Heart left ventricle (tissue), 13 donors: ENCODE data around the gene TAF6L.

Source experiments
- POLR2A ChIP-seq, 2 donors: fragments of 450-650 bp; IDR thresholded peaks; one replicate each; pipeline ENCODE4 v1.6.1; 2017; ENCODE audit warnings: antibody characterized with exemption in 2 of 2, mild to moderate bottlenecking in 2 of 2, moderate library complexity in 2 of 2
- TF ChIP-seq, protein P1 (sequence below), 12 donors: fragments of 200-600 bp; sonication (generic) in 4 of 12; IDR thresholded peaks; one replicate each; pipeline versions ENCODE4 v1.5.0 to v1.8.0; 2018 to 2022; ENCODE audit warnings: antibody characterized with exemption in 12 of 12, mild to moderate bottlenecking in 5 of 12
- donor health status: ischemic (EF 13 %, LVEDD 7.1; RV severe dilation, severe dysfunction).
- donor health status: DM: no; HTN: yes; CAD: no.
- donor health status: DM: no; HTN: no; CAD: no.
- donor health status: ischemic (EF 25% LVEDD 6.9; RV normal size, moderate dysfunction).
- donor health status: ischemic (EF 25% LVEDD 5.7; RV mildly dilated, moderate dysfunction).
- donor health status: ischemic (EF 35%, LVEDD 5.7; RV mildly dilated, moderate dysfunction).
- donor health status: nonischemic (EF 11% LVEDD 7.7; RV severe dilation, severe dysfunction).
- donor health status: DM: yes; HTN: yes; CAD: no.
- donor health status: PGD.
- donor health status: ischemic (EF 29% LVEDD 5.4; RV normal size, mild dysfunction).
- donor health status: nonischemic (EF 23%, LVEDD 6.1; RV moderate dilation, normal function).

DNA sequence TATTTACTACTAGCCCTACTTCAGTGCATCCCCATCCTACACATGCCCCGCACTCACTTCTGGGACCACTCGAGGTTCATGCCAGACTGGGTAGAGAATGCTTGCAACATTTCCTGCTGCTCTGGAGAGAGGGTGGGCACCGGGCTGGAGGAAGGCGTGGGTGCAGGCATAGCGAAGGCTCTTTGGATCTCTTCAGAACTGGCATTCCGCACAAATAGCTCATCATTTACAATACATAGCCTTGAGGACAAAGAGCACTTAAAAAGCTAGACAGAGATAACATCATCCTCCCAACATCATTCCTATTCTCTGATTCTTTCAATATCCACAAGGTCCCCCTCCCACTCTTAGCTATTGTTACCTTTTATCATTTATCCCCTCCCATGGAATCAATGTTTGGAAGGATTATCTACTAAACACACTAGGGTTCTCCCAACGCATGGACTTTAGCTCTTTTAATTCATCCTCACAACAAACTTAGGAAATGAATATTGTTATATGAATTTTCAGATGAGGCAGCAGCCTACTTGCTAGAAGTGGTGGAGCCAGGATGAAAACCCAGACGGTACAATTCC lies 23.1 kb downstream of the TAF6L start:
- TF ChIP-seq, protein P1, sequence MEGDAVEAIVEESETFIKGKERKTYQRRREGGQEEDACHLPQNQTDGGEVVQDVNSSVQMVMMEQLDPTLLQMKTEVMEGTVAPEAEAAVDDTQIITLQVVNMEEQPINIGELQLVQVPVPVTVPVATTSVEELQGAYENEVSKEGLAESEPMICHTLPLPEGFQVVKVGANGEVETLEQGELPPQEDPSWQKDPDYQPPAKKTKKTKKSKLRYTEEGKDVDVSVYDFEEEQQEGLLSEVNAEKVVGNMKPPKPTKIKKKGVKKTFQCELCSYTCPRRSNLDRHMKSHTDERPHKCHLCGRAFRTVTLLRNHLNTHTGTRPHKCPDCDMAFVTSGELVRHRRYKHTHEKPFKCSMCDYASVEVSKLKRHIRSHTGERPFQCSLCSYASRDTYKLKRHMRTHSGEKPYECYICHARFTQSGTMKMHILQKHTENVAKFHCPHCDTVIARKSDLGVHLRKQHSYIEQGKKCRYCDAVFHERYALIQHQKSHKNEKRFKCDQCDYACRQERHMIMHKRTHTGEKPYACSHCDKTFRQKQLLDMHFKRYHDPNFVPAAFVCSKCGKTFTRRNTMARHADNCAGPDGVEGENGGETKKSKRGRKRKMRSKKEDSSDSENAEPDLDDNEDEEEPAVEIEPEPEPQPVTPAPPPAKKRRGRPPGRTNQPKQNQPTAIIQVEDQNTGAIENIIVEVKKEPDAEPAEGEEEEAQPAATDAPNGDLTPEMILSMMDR (IDR thresholded peaks at IDR 0.05), result no peak
- no peak for TF ChIP-seq POLR2A (IDR thresholded peaks at IDR 0.05)
